ENCODE measurements around the gene TBXT.

- no peak for TF ChIP-seq RBAK (tag by site-specific recombination; IDR thresholded peaks at IDR 0.05)
- TF ChIP-seq ZNF138 (tag by site-specific recombination; IDR thresholded peaks at IDR 0.05; ENCODE audit: borderline replicate concordance), result no peak
These were observed 24.5 kb upstream of the TBXT start for GRCh38 chr6:166192136-166192535.
